Neural progenitor cell (in vitro differentiated cells): ENCODE results near the gene PLXDC2. TPM values are rescaled to one million over a fixed set of nuclear protein-coding genes. Genes with fewer than 3 reads are reported as not detected.

Experiments used
- DNase-seq: peaks from one replicate; pipeline ENCODE4 v3.0.0-alpha.2; 2016; ENCODE audit warnings: low spot score
- H2AFZ ChIP-seq: fragments of 200-600 bp; sonication (generic); replicated peaks from 2 replicates; pipeline ENCODE4 v1.6.1; 2016; ENCODE audit warnings: antibody characterized with exemption
- H3F3A ChIP-seq: fragments of 200-600 bp; sonication (generic); 2 replicates; pipeline ENCODE4 v1.6.1; 2016; ENCODE audit warnings: antibody characterized with exemption, low read depth
- H3K27ac ChIP-seq: fragments of 200-600 bp; sonication (generic); 2 replicates; pipeline ENCODE4 v1.5.1; 2016; ENCODE audit warnings: mild to moderate bottlenecking
- H3K27me3 ChIP-seq: fragments of 200-600 bp; sonication (generic); 2 replicates; pipeline ENCODE4 v1.6.1; 2016; ENCODE audit warnings: mild to moderate bottlenecking, moderate library complexity
- H3K36me3 ChIP-seq: fragments of 200-600 bp; sonication (generic); 2 replicates; pipeline ENCODE4 v1.5.1; 2016
- H3K4me1 ChIP-seq: fragments of 200-600 bp; sonication (generic); 2 replicates; pipeline ENCODE4 v1.6.1; 2016; ENCODE audit warnings: mixed run types
- H3K4me2 ChIP-seq: fragments of 200-600 bp; sonication (generic); 2 replicates; pipeline ENCODE4 v1.6.1; 2016
- H3K4me3 ChIP-seq: fragments of 200-600 bp; sonication (generic); 2 replicates; pipeline ENCODE4 v1.5.1; 2016
- H3K79me2 ChIP-seq: fragments of 200-600 bp; sonication (generic); 2 replicates; pipeline ENCODE4 v1.6.1; 2016; ENCODE audit warnings: low read depth
- H3K9ac ChIP-seq: fragments of 200-600 bp; sonication (generic); 2 replicates; pipeline ENCODE4 v1.6.1; 2016
- H3K9me3 ChIP-seq: fragments of 200-600 bp; sonication (generic); 2 replicates; pipeline ENCODE4 v1.5.1; 2016; ENCODE audit warnings: low read depth
- H4K20me1 ChIP-seq: fragments of 200-600 bp; sonication (generic); 2 replicates; pipeline ENCODE4 v1.6.1; 2016; ENCODE audit warnings: low read depth
- H3K27ac Mint-ChIP-seq: 3 replicates; pipeline ENCODE4 v1.8.0; 2021; ENCODE audit warnings: mixed read lengths
- H3K27me3 Mint-ChIP-seq: 2 replicates; pipeline ENCODE4 v1.8.0; 2022; ENCODE audit warnings: low read depth, mild to moderate bottlenecking, inconsistent platforms, moderate library complexity, mixed read lengths; ENCODE audit not compliant: insufficient read depth
- H3K36me3 Mint-ChIP-seq: 3 replicates; pipeline ENCODE4 v1.8.0; 2021; ENCODE audit warnings: mixed read lengths
- H3K4me1 Mint-ChIP-seq: 3 replicates; pipeline ENCODE4 v1.8.0; 2021; ENCODE audit warnings: mixed read lengths
- H3K4me3 Mint-ChIP-seq: 3 replicates; pipeline ENCODE4 v1.8.0; 2021; ENCODE audit warnings: mild to moderate bottlenecking, moderate library complexity, mixed read lengths
- H3K9me3 Mint-ChIP-seq: 3 replicates; pipeline ENCODE4 v1.8.0; 2020; ENCODE audit warnings: mixed read lengths
- CTCF ChIP-seq: fragments of 200-600 bp; sonication (generic); IDR thresholded peaks from 2 replicates; pipeline ENCODE4 v1.5.1; 2017; ENCODE audit warnings: antibody characterized with exemption, mild to moderate bottlenecking
- EZH2 ChIP-seq: fragments of 200-600 bp; sonication (generic); IDR thresholded peaks from 2 replicates; pipeline ENCODE4 v1.6.1; 2017; ENCODE audit warnings: antibody characterized with exemption, mild to moderate bottlenecking, moderate library complexity
- EZH2phosphoT487 ChIP-seq: fragments of 200-600 bp; sonication (generic); IDR thresholded peaks from 2 replicates; pipeline ENCODE4 v1.6.1; 2017; ENCODE audit warnings: antibody characterized with exemption
- total RNA-seq: library from RNA; depleted of rRNA; stranded (reverse); fragments of >200 nt; gene quantifications from 2 replicates; pipeline ENCODE4 v1.2.3, GENCODE V29; 2015; ENCODE audit warnings: low replicate concordance

The PLXDC2 gene
- total RNA-seq, 1 donor from 2014 or later: 44.2 TPM

DNA sequence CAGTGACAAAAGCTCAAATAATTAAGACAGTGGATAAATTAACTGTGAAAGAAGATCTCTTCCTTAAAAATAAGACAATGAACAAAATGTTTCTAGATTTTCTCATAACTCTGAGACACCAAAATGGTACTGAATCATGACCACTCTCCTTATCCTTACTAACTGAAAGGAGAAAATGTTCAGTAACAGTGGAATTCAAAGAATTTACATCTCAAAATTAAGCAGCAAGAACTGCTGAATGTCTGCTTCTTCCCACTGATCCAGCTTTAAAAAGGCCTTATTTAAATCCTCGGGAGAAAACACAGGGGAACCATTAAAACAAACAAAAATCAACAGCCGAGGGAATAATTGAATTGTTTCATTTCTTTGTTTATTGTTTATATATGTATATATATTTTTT, 27.3 kb upstream of the PLXDC2 start:
- Mint-ChIP-seq H3K27me3 (peaks cover 3% of the 10 kb centered on the region), H3K4me3 (no peak overlapping the region), H3K27ac (no peak overlapping the region), H3K4me1 (peaks cover 2% of the 10 kb centered on the region), H3K9me3 (no peaks in the 10 kb centered on the region), H3K36me3 (no peaks in the 10 kb centered on the region)
- Histone ChIP-seq H2AFZ (no peak overlapping the region), H3K27me3 (no peaks in the 10 kb centered on the region), H3K4me2 (no peak overlapping the region), H3K4me3 (no peak overlapping the region), H3F3A (no peaks in the 10 kb centered on the region), H3K9ac (no peak overlapping the region), H3K79me2 (no peaks in the 10 kb centered on the region), H3K27ac (no peak overlapping the region), H3K9me3 (no peaks in the 10 kb centered on the region), H4K20me1 (no peaks in the 10 kb centered on the region), H3K4me1 (no peaks in the 10 kb centered on the region), H3K36me3 (no peaks in the 10 kb centered on the region)
- TF ChIP-seq EZH2phosphoT487: no peak
- no peak for TF ChIP-seq EZH2
- no peak for TF ChIP-seq CTCF
- DNase-seq: no peak

DNA sequence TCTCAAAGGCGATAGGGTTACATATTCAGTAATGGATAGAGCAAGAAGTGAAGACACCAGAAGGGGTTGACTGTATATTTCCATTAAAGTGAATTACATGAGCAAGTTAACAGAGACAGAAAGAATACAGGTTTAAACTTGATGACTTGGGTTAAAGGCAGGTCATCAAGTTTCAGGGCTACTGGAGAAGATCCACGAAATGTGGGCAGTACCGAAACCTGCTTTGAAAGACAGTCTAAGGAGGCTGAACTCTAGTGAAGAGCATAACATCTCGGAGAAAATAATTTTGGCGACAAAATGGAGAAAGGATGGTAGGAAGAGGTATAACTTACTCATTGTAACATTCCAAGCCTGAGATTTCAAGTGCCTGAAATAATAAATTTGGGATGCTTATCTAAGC, 26.6 kb upstream of the PLXDC2 start:
- H3K4me2 ChIP-seq: no peak overlapping the region
- H3K9me3 ChIP-seq: no peaks in the 10 kb centered on the region
- peaks cover 3% of the 10 kb centered on the region for H3K27me3 Mint-ChIP-seq
- H3K27ac ChIP-seq: no peak overlapping the region
- no peak for TF ChIP-seq EZH2
- TF ChIP-seq CTCF: no peak
- TF ChIP-seq EZH2phosphoT487: no peak
- no peaks in the 10 kb centered on the region for H3K27me3 ChIP-seq
- no peak for DNase-seq
- H3K4me1 ChIP-seq: no peaks in the 10 kb centered on the region
- H3K4me3 ChIP-seq: no peak overlapping the region
- peaks cover 2% of the 10 kb centered on the region for H3K4me1 Mint-ChIP-seq
- no peaks in the 10 kb centered on the region for H3K36me3 ChIP-seq
- H3F3A ChIP-seq: no peaks in the 10 kb centered on the region
- H3K79me2 ChIP-seq: no peaks in the 10 kb centered on the region
- H3K27ac Mint-ChIP-seq: no peak overlapping the region
- H4K20me1 ChIP-seq: no peaks in the 10 kb centered on the region
- no peak overlapping the region for H2AFZ ChIP-seq
- no peaks in the 10 kb centered on the region for H3K36me3 Mint-ChIP-seq
- H3K4me3 Mint-ChIP-seq: no peak overlapping the region
- no peak overlapping the region for H3K9ac ChIP-seq
- H3K9me3 Mint-ChIP-seq: no peaks in the 10 kb centered on the region

DNA sequence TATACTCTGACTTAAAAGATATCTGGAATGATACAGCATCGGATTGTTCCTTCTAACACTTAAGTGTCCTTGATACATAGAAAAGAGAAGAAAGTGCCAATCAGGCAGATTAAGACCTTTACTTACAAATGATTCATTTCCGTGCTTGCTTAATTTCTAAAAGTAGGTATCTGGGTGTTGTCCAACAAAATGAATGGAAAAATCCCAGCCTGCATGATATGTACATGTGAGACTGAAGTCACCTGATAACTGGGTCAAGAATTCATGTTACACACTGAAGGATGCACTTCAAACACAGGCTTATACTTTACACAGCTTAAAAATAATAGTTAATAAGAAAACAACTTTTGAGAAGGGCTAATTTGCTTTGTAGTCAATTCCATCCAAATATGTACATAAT, 25.2 kb upstream of the PLXDC2 start:
- no peaks in the 10 kb centered on the region for H3K36me3 Mint-ChIP-seq
- peaks cover 3% of the 10 kb centered on the region for H3K27me3 Mint-ChIP-seq
- TF ChIP-seq EZH2phosphoT487 (no peak), EZH2 (no peak)
- Histone ChIP-seq H2AFZ (no peak overlapping the region), H3K4me1 (no peaks in the 10 kb centered on the region), H3K79me2 (no peaks in the 10 kb centered on the region), H3K9ac (no peak overlapping the region), H3F3A (no peaks in the 10 kb centered on the region), H3K27ac (no peak overlapping the region), H3K36me3 (no peaks in the 10 kb centered on the region), H3K27me3 (no peaks in the 10 kb centered on the region), H4K20me1 (no peaks in the 10 kb centered on the region), H3K4me3 (no peak overlapping the region), H3K4me2 (no peak overlapping the region), H3K9me3 (no peaks in the 10 kb centered on the region)
- H3K4me3 Mint-ChIP-seq: no peak overlapping the region
- peaks cover 2% of the 10 kb centered on the region for H3K4me1 Mint-ChIP-seq
- H3K9me3 Mint-ChIP-seq: peaks cover 2% of the 10 kb centered on the region
- no peak for DNase-seq
- H3K27ac Mint-ChIP-seq: no peak overlapping the region

- TF ChIP-seq EZH2phosphoT487: no peak
- no peak for TF ChIP-seq EZH2
- no peak for TF ChIP-seq CTCF
- no peak overlapping the region for H3K4me3 Mint-ChIP-seq
- no peaks in the 10 kb centered on the region for H3K27me3 ChIP-seq
- no peak overlapping the region for H3K4me3 ChIP-seq
- no peaks in the 10 kb centered on the region for H3K36me3 Mint-ChIP-seq
- no peaks in the 10 kb centered on the region for H4K20me1 ChIP-seq
- no peak for DNase-seq
- peaks cover 6% of the 10 kb centered on the region for H3K9me3 Mint-ChIP-seq
- H3K79me2 ChIP-seq: no peaks in the 10 kb centered on the region
- no peak overlapping the region for H3K4me2 ChIP-seq
- no peak overlapping the region for H3K9ac ChIP-seq
- H3K27me3 Mint-ChIP-seq: peaks cover 5% of the 10 kb centered on the region
- no peaks in the 10 kb centered on the region for H3K4me1 Mint-ChIP-seq
- no peaks in the 10 kb centered on the region for H3K36me3 ChIP-seq
- no peaks in the 10 kb centered on the region for H3K9me3 ChIP-seq
- H3K4me1 ChIP-seq: no peaks in the 10 kb centered on the region
- no peak overlapping the region for H3K27ac ChIP-seq
- no peak overlapping the region for H3K27ac Mint-ChIP-seq
- no peak overlapping the region for H2AFZ ChIP-seq
- H3F3A ChIP-seq: no peaks in the 10 kb centered on the region
Observed at GRCh38 chr10:19795684-19796083, 20.5 kb upstream of the PLXDC2 start.
